K562 (cell line): ENCODE data around the gene CCNB1. TPM values are rescaled to one million over a fixed set of nuclear protein-coding genes. Genes with fewer than 3 reads are reported as not detected.

Experiments
- ATAC-seq: fragments of 200-7000 bp; cut with Tn5 transposase; 3 replicates; pipeline ENCODE4 v1.9.1; 2020; ENCODE audit warnings: moderate library complexity
- BruUV-seq: library from RNA; stranded (reverse); fragments of 400-500 nt; replicated peaks from 2 replicates; lab custom pipeline; 2021; lab: Mats Ljungman, UMichigan
- CTCF ChIA-PET: fragments of 300-600 bp; formaldehyde crosslinking; extraction: SDS; loops from one replicate; lab custom pipeline; 2021; ENCODE audit warnings: low intra/inter-chr PET ratio; lab: Yijun Ruan, JAX
- POLR2A ChIA-PET: fragments of 300-600, 350-650 bp; sonication (Branson Sonifier 250); formaldehyde crosslinking; extraction: SDS; loops from one replicate; lab custom pipeline; 2021; ENCODE audit warnings: antibody characterized with exemption, inconsistent platforms; lab: Yijun Ruan, JAX
- DNase-seq, 4 experiments: peaks; one replicate each; pipeline versions ENCODE4 v3.0.0 to v3.0.0-alpha.2; 2011 to 2018; ENCODE audit warnings: low spot score in 3 of 4, mixed read lengths in 3 of 4; ENCODE audit errors: extremely low read depth in 1 of 4
- FAIRE-seq: peaks from 2 replicates; lab custom pipeline; 2011; peaks lifted over from hg19 to GRCh38; lab: Jason Lieb, UNC
- H2AFZ ChIP-seq: 2 replicates; pipeline ENCODE4 v1.6.0; 2011; ENCODE audit warnings: low read depth, low read length, control low read depth, inconsistent platforms
- H3K27ac ChIP-seq: fragments of 200-600 bp; 3 replicates; pipeline ENCODE4 v1.8.0; 2011; ENCODE audit warnings: low read depth, mild to moderate bottlenecking, control low read depth, inconsistent platforms, low read length, moderate library complexity, mixed read lengths; ENCODE audit errors: extremely low read depth
- H3K27me3 ChIP-seq, 2 experiments: fragments of 300-600 bp in 1 of 2; 2 replicates in 1 of 2; 3 replicates in 1 of 2; pipeline versions ENCODE4 v1.6.0 to v1.8.0; 2011; ENCODE audit warnings: inconsistent platforms in 2 of 2, low read length in 2 of 2, mild to moderate bottlenecking in 1 of 2, mixed read lengths in 1 of 2, moderate library complexity in 1 of 2; ENCODE audit not compliant: control insufficient read depth in 2 of 2, insufficient read depth in 2 of 2
- H3K36me3 ChIP-seq: fragments of 300-600 bp; 3 replicates; pipeline ENCODE4 v1.8.0; 2011; ENCODE audit warnings: mild to moderate bottlenecking, low read length, inconsistent platforms; ENCODE audit not compliant: control insufficient read depth, insufficient read depth
- H3K4me1 ChIP-seq, 2 experiments: fragments of 200-600 bp in 1 of 2; replicated peaks in 1 of 2; 2 replicates in 1 of 2; 3 replicates in 1 of 2; pipeline versions ENCODE4 v1.5.1 to v1.8.0; 2011; ENCODE audit warnings: inconsistent platforms in 2 of 2, low read length in 2 of 2, mild to moderate bottlenecking in 1 of 2, mixed read lengths in 1 of 2, moderate library complexity in 1 of 2; ENCODE audit not compliant: control insufficient read depth in 2 of 2, insufficient read depth in 2 of 2
- H3K4me2 ChIP-seq: 2 replicates; pipeline ENCODE4 v1.6.1; 2011; ENCODE audit warnings: low read length, control low read depth, inconsistent platforms, mixed read lengths; ENCODE audit not compliant: insufficient read depth
- H3K4me3 ChIP-seq: fragments of 200-600 bp; sonication (generic), shearing (Covaris generic); 2 replicates; pipeline ENCODE4 v1.5.1; 2016; ENCODE audit warnings: control low read depth, inconsistent platforms
- H3K79me2 ChIP-seq: fragments of 200-600 bp; 3 replicates; pipeline ENCODE4 v1.8.0; 2011; ENCODE audit warnings: low read length, inconsistent platforms; ENCODE audit not compliant: control insufficient read depth, insufficient read depth
- H3K9ac ChIP-seq, 2 experiments: 2 replicates each; pipeline versions ENCODE4 v1.6.0 to v1.6.1; 2011; ENCODE audit warnings: low read depth in 2 of 2, low read length in 2 of 2, control low read depth in 1 of 2, inconsistent platforms in 1 of 2, mild to moderate bottlenecking in 1 of 2, mixed read lengths in 1 of 2; ENCODE audit not compliant: insufficient read depth in 1 of 2
- H3K9me1 ChIP-seq: one replicate; pipeline ENCODE4 v1.6.0; 2011; ENCODE audit warnings: inconsistent platforms, mild to moderate bottlenecking, low read length, moderate library complexity; ENCODE audit not compliant: control insufficient read depth, insufficient read depth
- H3K9me3 ChIP-seq: replicated peaks from 2 replicates; pipeline ENCODE4 v1.5.1; 2011; ENCODE audit warnings: low read depth, low read length, inconsistent platforms; ENCODE audit not compliant: control insufficient read depth, insufficient read depth
- H4K20me1 ChIP-seq: replicated peaks from 2 replicates; pipeline ENCODE4 v1.6.1; 2011; ENCODE audit warnings: low read length, inconsistent platforms, mixed read lengths; ENCODE audit not compliant: control insufficient read depth, insufficient read depth
- SRF ChIP-seq, 2 experiments: fragments of 250-450, 450-650 bp in 1 of 2; sonication (Bioruptor Pico) in 1 of 2; sonication (generic) in 1 of 2; formaldehyde crosslinking; IDR thresholded peaks; 2 replicates each; pipeline versions ENCODE4 v1.5.0 to v1.5.1; 2020 to 2022; ENCODE audit warnings: mild to moderate bottlenecking in 1 of 2, missing genetic modification reagents in 1 of 2
- ZNF121 ChIP-seq: sonication (generic); formaldehyde crosslinking; conservative IDR thresholded peaks from 2 replicates; pipeline ENCODE4 v1.8.0; 2022; ENCODE audit warnings: missing genetic modification reagents
- in situ Hi-C: fragments of 300-500 bp; cut with MboI; formaldehyde crosslinking; loops from 4 replicates; pipeline ENCODE4 v1.15.0; 2018; ENCODE audit warnings: inconsistent platforms, mixed read lengths
- intact Hi-C: fragments of 100-400 bp; cut with micrococcal nuclease; formaldehyde crosslinking; loops from 2 replicates; pipeline ENCODE4 v1.14.2; 2022
- polyA plus RNA-seq, 8 experiments: library from polyadenylated mRNA; depleted of rRNA in 4 of 8; stranded (reverse) in 5 of 8; unstranded in 3 of 8; fragments of >200 nt; fragmentation: Nextera tagmentation in 2 of 8; fragmentation: Illumina TruSeq in 1 of 8; extraction: Ambion mirVana in 2 of 8; extraction: Trizol in 1 of 8; gene quantifications; 2 replicates each; pipeline versions ENCODE4 v1.2.1 to v1.2.3, GENCODE V29; 2011 to 2014; ENCODE audit warnings: inconsistent platforms in 1 of 8, missing spikeins in 1 of 8
- total RNA-seq, 7 experiments: library from RNA; depleted of rRNA in 6 of 7; stranded (reverse); fragments of >200 nt in 6 of 7; fragmentation: Illumina TruSeq in 2 of 7; extraction: Trizol in 2 of 7; gene quantifications; 2 replicates each; pipeline versions ENCODE4 v1.2.1 to v1.2.3, GENCODE V29; 2011 to 2021; ENCODE audit warnings: low replicate concordance in 1 of 7
- TF ChIP-seq, protein P1 (sequence below): sonication (generic); formaldehyde crosslinking; IDR thresholded peaks from 2 replicates; pipeline ENCODE4 v1.9.0; 2022; ENCODE audit warnings: mild to moderate bottlenecking, missing genetic modification reagents

The CCNB1 gene
- total and polyA plus RNA-seq, 9 of the 15 experiments (the other 6 are each of a cell fraction or from before 2014, with no cell fraction given), result 165 to 679 (median 271) TPM

DNA sequence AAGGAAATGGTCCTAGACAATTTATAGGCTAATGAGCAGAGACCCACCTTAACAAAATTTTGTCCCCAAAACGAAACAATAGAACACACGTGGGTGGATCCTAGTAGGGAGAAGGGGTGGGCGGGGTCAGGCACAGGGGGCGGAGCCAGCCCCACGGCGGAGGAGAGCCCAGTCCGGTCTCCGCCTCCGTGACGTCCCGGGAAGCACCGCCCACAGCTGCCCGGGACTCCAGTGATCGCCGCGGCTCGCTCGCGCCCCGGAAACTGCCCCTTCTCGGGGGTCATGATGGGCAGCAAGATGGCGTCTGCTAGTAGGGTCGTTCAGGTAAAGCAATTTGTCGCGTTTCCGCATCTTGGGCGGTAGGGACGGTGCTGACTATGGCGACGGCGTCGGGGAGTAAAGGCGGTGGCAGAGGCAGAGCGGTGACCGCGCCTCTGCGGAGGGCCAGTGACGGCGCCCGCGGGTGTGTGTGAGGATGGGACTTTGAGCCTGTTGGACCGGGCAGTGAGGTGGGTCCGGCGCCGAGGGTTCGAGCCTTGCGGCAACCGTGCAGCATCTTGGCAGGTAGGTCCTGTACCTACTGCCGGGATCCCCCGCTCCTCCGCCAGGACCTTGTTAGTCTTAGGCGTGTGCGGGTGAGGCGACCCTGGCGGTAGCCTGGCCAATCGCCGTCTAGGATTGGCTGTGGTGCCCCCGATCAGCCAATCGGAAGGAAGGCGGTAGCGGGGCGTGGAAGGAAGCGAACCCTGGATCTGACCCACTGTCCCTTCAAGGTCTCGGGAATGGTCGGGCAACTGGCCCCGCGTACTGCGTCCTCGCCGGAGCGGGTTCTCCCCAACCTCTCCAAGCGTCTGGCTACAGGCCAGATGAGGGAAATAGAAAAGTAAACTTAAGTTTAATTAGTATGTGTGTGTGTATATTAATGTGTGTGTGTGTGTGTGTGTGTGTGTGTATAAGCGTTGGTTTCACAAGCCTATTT is 50.9 kb downstream of the CCNB1 start (continued):
- TF ChIP-seq SRF (CRISPR knock-in tag; IDR thresholded peaks at IDR 0.05), result 0 out of 4 replicates have a peak, but pooled peaks of 1 of the 2 experiments have one; percentile 49

DNA sequence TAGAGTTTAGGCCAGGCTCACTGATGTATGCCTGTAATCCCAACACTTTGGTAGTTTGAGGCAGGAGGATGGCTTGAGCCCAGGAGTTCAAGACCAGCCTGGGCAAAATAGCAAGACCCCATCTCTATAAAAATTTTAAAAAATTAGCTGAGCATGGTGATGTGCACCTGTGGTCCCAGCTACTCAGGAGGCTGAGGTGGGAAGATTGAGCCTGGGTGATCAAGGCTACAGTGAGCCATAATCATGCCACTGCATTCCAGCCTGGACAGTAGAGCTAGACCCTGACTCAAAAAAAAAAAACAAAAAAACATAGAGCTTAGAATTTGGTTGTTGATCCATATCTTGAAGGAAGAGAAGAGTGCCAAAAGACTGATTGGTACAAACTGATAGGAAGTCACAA is 53.0 kb downstream of the CCNB1 start:
- in situ Hi-C loops, result no loop called here
- DNase-seq (no peak), ATAC-seq (no peak), FAIRE-seq (no peak)
- TF ChIP-seq, protein P1, sequence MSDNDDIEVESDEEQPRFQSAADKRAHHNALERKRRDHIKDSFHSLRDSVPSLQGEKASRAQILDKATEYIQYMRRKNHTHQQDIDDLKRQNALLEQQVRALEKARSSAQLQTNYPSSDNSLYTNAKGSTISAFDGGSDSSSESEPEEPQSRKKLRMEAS (CRISPR knock-in tag), result no peak
- peak; percentile 95 for TF ChIP-seq ZNF121 (CRISPR knock-in tag)
- POLR2A ChIA-PET, result no interaction called here
- Histone ChIP-seq H3K4me1 (peaks cover 4 to 13% of the 10 kb centered on the region in 2 experiments; a peak in 4 of 5 replicates), H2AFZ (no peak overlapping the region), H3K4me3 (no peak overlapping the region), H3K27me3 (no peaks in the 10 kb centered on the region), H3K9ac (no peak overlapping the region), H3K9me1 (no peaks in the 10 kb centered on the region), H3K36me3 (peaks cover 28% of the 10 kb centered on the region; the same call in 1 of the 3 replicates), H3K27ac (no peak overlapping the region), H4K20me1 (no peaks in the 10 kb centered on the region), H3K4me2 (no peak overlapping the region), H3K79me2 (peaks cover 58% of the 10 kb centered on the region), H3K9me3 (0 out of 2 replicates have a peak, but pooled peaks cover 3% of the 10 kb centered on the region)
- intact Hi-C loops, result no loop called here
- BruUV-seq, result no TSS peak
- CTCF ChIA-PET, result no interaction called here
